Parathyroid adenoma (tissue), 2 donors: ENCODE measurements around the gene KAZN.

Source experiments
- H2AFZ ChIP-seq: fragments of 300-600 bp; sonication (generic); one replicate; pipeline ENCODE4 v1.7.0; 2017; ENCODE audit warnings: antibody characterized with exemption, mild to moderate bottlenecking
- H3K27ac ChIP-seq: fragments of 300-600 bp; sonication (generic); one replicate; pipeline ENCODE4 v1.7.0; 2017
- H3K27me3 ChIP-seq: fragments of 300-600 bp; sonication (generic); one replicate; pipeline ENCODE4 v1.7.0; 2017; ENCODE audit warnings: low read length; ENCODE audit not compliant: control insufficient read depth, insufficient read depth
- H3K36me3 ChIP-seq: fragments of 300-600 bp; sonication (generic); one replicate; pipeline ENCODE4 v1.7.0; 2017; ENCODE audit warnings: low read length; ENCODE audit not compliant: control insufficient read depth, insufficient read depth
- H3K4me1 ChIP-seq: fragments of 300-600 bp; sonication (generic); one replicate; pipeline ENCODE4 v1.7.0; 2017; ENCODE audit warnings: control low read depth
- H3K4me2 ChIP-seq: fragments of 300-600 bp; sonication (generic); one replicate; pipeline ENCODE4 v1.7.0; 2017; ENCODE audit warnings: low read length
- H3K4me3 ChIP-seq: fragments of 300-600 bp; sonication (generic); one replicate; pipeline ENCODE4 v1.7.0; 2017; ENCODE audit warnings: low read depth, low read length
- H3K79me2 ChIP-seq: fragments of 300-600 bp; sonication (generic); one replicate; pipeline ENCODE4 v1.7.0; 2017; ENCODE audit warnings: control low read depth
- H3K9ac ChIP-seq: fragments of 300-600 bp; sonication (generic); one replicate; pipeline ENCODE4 v1.7.0; 2017; ENCODE audit warnings: mild to moderate bottlenecking
- H3K9me3 ChIP-seq: fragments of 300-600 bp; sonication (generic); one replicate; pipeline ENCODE4 v1.7.0; 2017; ENCODE audit warnings: low read length; ENCODE audit not compliant: control insufficient read depth
- TF ChIP-seq, protein P1 (sequence below): fragments of 300-600 bp; sonication (generic); IDR thresholded peaks from one replicate; pipeline ENCODE4 v1.7.0; 2017; ENCODE audit warnings: antibody characterized with exemption, mild to moderate bottlenecking
- donor health status: primary hyperparathyroidism.

Gene KAZN

DNA sequence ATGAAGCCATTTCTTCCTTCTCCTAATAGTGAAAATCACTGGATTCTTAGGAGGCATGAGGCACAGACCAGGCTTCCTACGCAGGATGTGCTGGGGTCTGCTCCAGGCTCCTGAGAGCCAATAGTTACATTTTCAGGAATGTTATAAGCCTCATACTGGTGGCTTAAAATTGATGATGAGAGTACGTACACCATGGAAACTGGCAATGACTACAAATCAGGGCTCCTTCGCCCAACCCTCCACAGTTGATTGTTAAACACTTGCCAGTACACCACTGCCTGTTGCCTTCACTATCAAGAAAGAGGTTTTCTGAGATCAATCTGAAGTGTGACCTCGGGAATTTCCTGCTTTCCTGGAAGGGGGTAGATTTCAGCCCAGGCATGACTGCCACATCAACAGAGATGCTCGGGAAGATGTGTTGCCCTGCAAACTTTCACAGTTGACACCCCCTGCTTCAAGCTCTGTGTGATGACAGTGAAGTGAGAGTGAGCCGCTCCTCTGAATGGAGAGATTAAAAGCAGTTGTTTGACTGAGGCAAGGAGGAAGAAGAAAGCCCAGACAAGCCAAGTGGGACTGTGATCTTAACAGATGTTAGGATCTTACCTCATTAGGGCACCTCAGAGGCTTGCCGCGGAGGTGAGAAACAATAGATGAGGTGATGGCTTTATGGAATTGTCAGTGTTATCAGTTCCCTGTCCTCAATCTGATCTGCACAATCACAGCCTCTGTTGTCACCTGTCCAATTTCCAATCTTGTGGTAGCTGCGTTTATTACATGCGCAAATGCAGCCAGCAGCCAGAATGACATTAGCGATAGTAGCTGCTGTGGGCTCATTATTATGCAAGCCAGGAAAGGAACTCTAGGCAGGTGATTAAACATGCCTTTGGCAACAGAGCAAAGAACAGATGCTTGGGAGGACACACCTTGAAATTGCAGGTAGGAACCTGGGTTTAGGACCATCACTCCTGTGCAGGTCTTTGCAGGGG, 277.3 kb downstream of the KAZN start:
- Histone ChIP-seq H3K79me2 (no peaks in the 10 kb centered on the region), H3K36me3 (no peaks in the 10 kb centered on the region), H3K9me3 (no peaks in the 10 kb centered on the region), H3K4me2 (no peak overlapping the region), H3K27ac (no peak overlapping the region), H3K9ac (no peak overlapping the region), H3K27me3 (no peaks in the 10 kb centered on the region), H3K4me3 (no peak overlapping the region), H2AFZ (no peak overlapping the region), H3K4me1 (no peaks in the 10 kb centered on the region)
- TF ChIP-seq, protein P1, sequence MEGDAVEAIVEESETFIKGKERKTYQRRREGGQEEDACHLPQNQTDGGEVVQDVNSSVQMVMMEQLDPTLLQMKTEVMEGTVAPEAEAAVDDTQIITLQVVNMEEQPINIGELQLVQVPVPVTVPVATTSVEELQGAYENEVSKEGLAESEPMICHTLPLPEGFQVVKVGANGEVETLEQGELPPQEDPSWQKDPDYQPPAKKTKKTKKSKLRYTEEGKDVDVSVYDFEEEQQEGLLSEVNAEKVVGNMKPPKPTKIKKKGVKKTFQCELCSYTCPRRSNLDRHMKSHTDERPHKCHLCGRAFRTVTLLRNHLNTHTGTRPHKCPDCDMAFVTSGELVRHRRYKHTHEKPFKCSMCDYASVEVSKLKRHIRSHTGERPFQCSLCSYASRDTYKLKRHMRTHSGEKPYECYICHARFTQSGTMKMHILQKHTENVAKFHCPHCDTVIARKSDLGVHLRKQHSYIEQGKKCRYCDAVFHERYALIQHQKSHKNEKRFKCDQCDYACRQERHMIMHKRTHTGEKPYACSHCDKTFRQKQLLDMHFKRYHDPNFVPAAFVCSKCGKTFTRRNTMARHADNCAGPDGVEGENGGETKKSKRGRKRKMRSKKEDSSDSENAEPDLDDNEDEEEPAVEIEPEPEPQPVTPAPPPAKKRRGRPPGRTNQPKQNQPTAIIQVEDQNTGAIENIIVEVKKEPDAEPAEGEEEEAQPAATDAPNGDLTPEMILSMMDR = no peak

DNA sequence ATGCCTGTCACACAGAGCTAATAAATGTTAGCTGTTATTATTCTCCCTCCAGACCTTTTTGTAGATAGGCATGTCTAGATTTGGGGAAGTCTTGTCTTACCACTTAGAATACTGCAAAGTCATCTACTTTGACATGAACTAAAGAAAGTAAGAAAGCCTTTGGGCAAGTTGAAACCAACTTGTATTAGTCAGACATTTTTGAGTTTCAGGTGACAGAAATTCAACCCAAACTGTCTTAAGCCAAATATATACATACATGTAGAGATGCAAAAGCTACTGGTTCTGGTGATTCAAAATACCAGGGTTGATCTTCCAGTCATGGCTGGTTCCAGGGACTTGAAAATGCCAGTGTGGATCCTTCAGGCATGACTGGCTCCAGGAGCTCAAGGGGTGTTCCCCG, 278.3 kb downstream of the KAZN start:
- H3K36me3 ChIP-seq = no peaks in the 10 kb centered on the region
- TF ChIP-seq, protein P1 = no peak
- no peak overlapping the region for H2AFZ ChIP-seq
- no peak overlapping the region for H3K4me3 ChIP-seq
- no peaks in the 10 kb centered on the region for H3K4me1 ChIP-seq
- H3K27me3 ChIP-seq = no peaks in the 10 kb centered on the region
- H3K9ac ChIP-seq = no peak overlapping the region
- no peak overlapping the region for H3K27ac ChIP-seq
- H3K4me2 ChIP-seq = no peak overlapping the region
- no peaks in the 10 kb centered on the region for H3K9me3 ChIP-seq
- H3K79me2 ChIP-seq = no peaks in the 10 kb centered on the region

DNA sequence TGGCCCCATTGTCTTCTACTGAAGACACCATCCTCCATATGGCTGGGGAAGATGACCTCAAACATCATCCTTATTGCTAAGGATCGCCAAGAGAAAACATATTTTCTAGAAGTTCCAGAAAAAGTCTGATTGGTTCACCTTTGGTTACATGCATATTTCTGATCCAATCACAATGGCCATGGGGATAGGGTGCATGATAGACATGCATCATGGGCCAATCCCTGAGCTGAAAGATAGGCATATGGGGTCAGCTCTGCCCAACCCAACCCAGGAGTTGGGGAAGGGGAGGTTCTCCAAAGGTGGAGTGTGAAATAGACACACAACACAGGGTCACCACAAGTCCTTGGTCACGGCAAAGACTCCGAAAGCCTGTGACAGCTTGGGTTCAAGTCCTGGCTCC, 278.7 kb downstream of the KAZN start:
- Histone ChIP-seq H2AFZ (no peak overlapping the region), H3K27me3 (no peaks in the 10 kb centered on the region), H3K27ac (no peak overlapping the region), H3K79me2 (no peaks in the 10 kb centered on the region), H3K36me3 (no peaks in the 10 kb centered on the region), H3K4me2 (no peak overlapping the region), H3K9me3 (no peaks in the 10 kb centered on the region), H3K4me1 (peaks cover 1% of the 10 kb centered on the region), H3K4me3 (no peak overlapping the region), H3K9ac (no peak overlapping the region)
- TF ChIP-seq, protein P1 = no peak

DNA sequence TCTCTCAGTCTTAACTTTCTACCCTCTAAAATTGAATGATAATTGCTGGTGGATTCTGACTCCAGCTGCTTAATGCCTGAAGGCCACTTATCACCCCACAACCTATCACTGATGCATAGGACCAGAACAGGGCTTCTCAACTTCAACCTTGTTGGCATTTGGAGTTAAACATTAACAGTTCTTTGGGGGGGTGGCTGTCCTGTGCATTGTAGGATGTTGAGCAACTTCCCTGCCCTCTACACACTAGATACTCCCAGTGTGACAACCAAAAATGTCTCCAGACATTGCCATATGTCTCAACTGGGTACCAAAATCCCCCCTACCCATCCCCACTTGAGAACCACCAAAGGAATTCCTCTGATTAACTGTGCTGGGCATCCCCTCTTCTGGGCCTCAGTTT, 279.6 kb downstream of the KAZN start:
- Histone ChIP-seq H3K4me2 (no peak overlapping the region), H3K27me3 (no peaks in the 10 kb centered on the region), H3K4me3 (no peak overlapping the region)

More for the DNA sequence above, 279.6 kb downstream of the KAZN start:
- TF ChIP-seq, protein P1 = no peak
- Histone ChIP-seq H3K4me1 (peaks cover 3% of the 10 kb centered on the region), H3K79me2 (no peaks in the 10 kb centered on the region), H3K27ac (no peak overlapping the region), H3K9me3 (no peaks in the 10 kb centered on the region), H2AFZ (no peak overlapping the region), H3K36me3 (no peaks in the 10 kb centered on the region), H3K9ac (no peak overlapping the region)
